HEK293 (cell line): Measurements from ENCODE around the gene SLAMF6.

Source experiments
- ATF2 ChIP-seq: fragments of 450-650 bp; formaldehyde crosslinking; IDR thresholded peaks from 2 replicates; pipeline ENCODE4 v1.5.1; 2016; ENCODE audit warnings: missing biosample characterization, missing genetic modification characterization, low read depth
- CTCF ChIP-seq: fragments of 450-650 bp; formaldehyde crosslinking; IDR thresholded peaks from 2 replicates; pipeline ENCODE4 v1.5.1; 2016; ENCODE audit warnings: missing biosample characterization, missing genetic modification characterization
- PRDM4 ChIP-seq: fragments of 450-650 bp; formaldehyde crosslinking; IDR thresholded peaks from 2 replicates; pipeline ENCODE4 v1.5.1; 2017; ENCODE audit warnings: missing biosample characterization, missing genetic modification characterization
- REST ChIP-seq: fragments of 450-650 bp; formaldehyde crosslinking; IDR thresholded peaks from 2 replicates; pipeline ENCODE4 v1.5.1; 2016; ENCODE audit warnings: missing biosample characterization, missing genetic modification characterization
- YY1 ChIP-seq: fragments of 450-650 bp; formaldehyde crosslinking; IDR thresholded peaks from 2 replicates; pipeline ENCODE4 v1.5.1; 2018; ENCODE audit warnings: missing biosample characterization, missing genetic modification characterization
- ZBTB20 ChIP-seq: fragments of 450-650 bp; formaldehyde crosslinking; IDR thresholded peaks from 2 replicates; pipeline ENCODE4 v1.5.1; 2016; ENCODE audit warnings: missing biosample characterization, missing genetic modification characterization
- ZNF214 ChIP-seq: fragments of 450-650 bp; formaldehyde crosslinking; IDR thresholded peaks from 2 replicates; pipeline ENCODE4 v1.5.1; 2017; ENCODE audit warnings: missing biosample characterization, mild to moderate bottlenecking, missing genetic modification characterization, borderline replicate concordance
- ZNF274 ChIP-seq, 2 experiments: fragments of 200-500 bp in 1 of 2; fragments of 450-650 bp in 1 of 2; sonication (Bioruptor generic) in 1 of 2; formaldehyde crosslinking in 1 of 2; IDR thresholded peaks; 2 replicates each; pipeline versions ENCODE4 v1.5.1 to v1.6.1; 2014 to 2016; ENCODE audit warnings: borderline replicate concordance in 1 of 2, inconsistent platforms in 1 of 2, low read length in 1 of 2, missing biosample characterization in 1 of 2, missing genetic modification characterization in 1 of 2
- ZNF280D ChIP-seq: fragments of 450-650 bp; formaldehyde crosslinking; IDR thresholded peaks from 2 replicates; pipeline ENCODE4 v1.5.1; 2016; ENCODE audit warnings: missing biosample characterization, missing genetic modification characterization
- ZNF311 ChIP-seq: fragments of 450-650 bp; formaldehyde crosslinking; IDR thresholded peaks from 2 replicates; pipeline ENCODE4 v1.5.1; 2017; ENCODE audit warnings: missing biosample characterization, missing genetic modification characterization, borderline replicate concordance
- ZNF530 ChIP-seq: fragments of 450-650 bp; formaldehyde crosslinking; IDR thresholded peaks from 2 replicates; pipeline ENCODE4 v1.5.1; 2016; ENCODE audit warnings: low read depth, missing biosample characterization, missing genetic modification characterization
- ZNF658 ChIP-seq: fragments of 450-650 bp; formaldehyde crosslinking; IDR thresholded peaks from 2 replicates; pipeline ENCODE4; 2016; ENCODE audit warnings: missing biosample characterization, missing genetic modification characterization
- ZNF837 ChIP-seq: fragments of 450-650 bp; formaldehyde crosslinking; IDR thresholded peaks from 2 replicates; pipeline ENCODE4 v1.5.1; 2016; ENCODE audit warnings: missing biosample characterization, missing genetic modification characterization

- TF ChIP-seq CTCF (no peak), REST (tag by site-specific recombination) (no peak), ZNF274 (IDR thresholded peaks at IDR 0.05; ENCODE audit: low read length) (no peak), ZNF274 (tag by site-specific recombination; IDR thresholded peaks at IDR 0.05; ENCODE audit: borderline replicate concordance) (no peak), ATF2 (tag by site-specific recombination) (no peak), ZNF280D (tag by site-specific recombination) (no peak), ZNF658 (tag by site-specific recombination) (no peak), ZBTB20 (no peak), PRDM4 (tag by site-specific recombination) (no peak), ZNF530 (no peak), ZNF837 (tag by site-specific recombination) (no peak), ZNF214 (tag by site-specific recombination) (no peak), ZNF311 (tag by site-specific recombination) (no peak), YY1 (tag by site-specific recombination) (no peak)
Measured at GRCh38 chr1:160548183-160548582, 25.1 kb upstream of the SLAMF6 start.
